Activated gamma-delta T cell (primary cell): ENCODE results near the gene CAMK1.

Experiments used
- DNase-seq: peaks from one replicate; lab custom pipeline; 2025; lab: John Stamatoyannopoulos, UW

Gene CAMK1

GRCh38 chr3:9742560-9742959 lies 27.2 kb downstream of the CAMK1 start:
- DNase-seq: no peak

GRCh38 chr3:9739181-9739580 lies 30.6 kb downstream of the CAMK1 start:
- no peak for DNase-seq

GRCh38 chr3:9736831-9737230 lies 32.9 kb downstream of the CAMK1 start:
- DNase-seq: no peak

- no peak for DNase-seq
Observed at GRCh38 chr3:9732740-9733115, 37.0 kb downstream of the CAMK1 start.

GRCh38 chr3:9732080-9732739 lies 37.5 kb downstream of the CAMK1 start:
- DNase-seq: peak; percentile 49

- DNase-seq: peak; percentile 100
Observed at GRCh38 chr3:9731206-9732079, 38.3 kb downstream of the CAMK1 start, which contains the start of gene BRPF1. BRPF1 (plus strand) TSS chr3:9731735; CDS start chr3:9734141, 2,406 bp downstream.

- DNase-seq: no peak
Observed at GRCh38 chr3:9730657-9731205, 39.0 kb downstream of the CAMK1 start.

- no peak for DNase-seq
Observed at GRCh38 chr3:9729419-9729818, 40.3 kb downstream of the CAMK1 start.

GRCh38 chr3:9727743-9728142 lies 42.0 kb downstream of the CAMK1 start:
- no peak for DNase-seq

GRCh38 chr3:9727041-9727595 lies 42.6 kb downstream of the CAMK1 start:
- DNase-seq: no peak

- DNase-seq: no peak
Observed at GRCh38 chr3:9725775-9726515, 43.8 kb downstream of the CAMK1 start.

- no peak for DNase-seq
Observed at GRCh38 chr3:9721700-9722060, 48.1 kb downstream of the CAMK1 start.

GRCh38 chr3:9721015-9721699 lies 48.6 kb downstream of the CAMK1 start:
- DNase-seq: no peak

GRCh38 chr3:9718118-9718517 lies 51.6 kb downstream of the CAMK1 start:
- DNase-seq: no peak

- DNase-seq: no peak
Observed at GRCh38 chr3:9717563-9717962, 52.2 kb downstream of the CAMK1 start.

- DNase-seq: no peak
Observed at GRCh38 chr3:9716801-9717555, 52.8 kb downstream of the CAMK1 start.

- DNase-seq: no peak
Observed at GRCh38 chr3:9715764-9716437, 53.8 kb downstream of the CAMK1 start.

- no peak for DNase-seq
Observed at GRCh38 chr3:9715136-9715535, 54.6 kb downstream of the CAMK1 start.

- no peak for DNase-seq
Observed at GRCh38 chr3:9713142-9713541, 56.6 kb downstream of the CAMK1 start.

- no peak for DNase-seq
Observed at GRCh38 chr3:9712415-9712814, 57.3 kb downstream of the CAMK1 start.
